ENCODE data around the gene RPP30.

- no peak for TF ChIP-seq POLR2A (IDR thresholded peaks at IDR 0.05; ENCODE audit: low read length)
- no peak for TF ChIP-seq GATA1 (IDR thresholded peaks at IDR 0.05; ENCODE audit: low read depth, low read length)
Measured at GRCh38 chr10:90871279-90871765, 452 bp upstream of the RPP30 start.
